Caco-2 (cell line): ENCODE data around the gene NUP98. TPM values are rescaled to one million over a fixed set of nuclear protein-coding genes. Genes with fewer than 3 reads are reported as not detected.
"Not testable (repeated sequence)": the region's sequence is repeated elsewhere in the genome, so short reads cannot be mapped to it uniquely, and the experiment has no call there.

ENCODE experiments used
- BruUV-seq: library from RNA; stranded (reverse); fragments of 400-500 nt; replicated peaks from 2 replicates; lab custom pipeline; 2021; lab: Mats Ljungman, UMichigan
- CTCF ChIA-PET: fragments of 300-600 bp; sonication (Branson Sonifier 250); formaldehyde crosslinking; loops from one replicate; lab custom pipeline; 2022; ENCODE audit warnings: antibody characterized with exemption; lab: Charles Lee
- POLR2A ChIA-PET: fragments of 300-600 bp; sonication (Branson Sonifier 250); formaldehyde crosslinking; loops from one replicate; lab custom pipeline; 2022; ENCODE audit warnings: antibody characterized with exemption; lab: Charles Lee
- DNase-seq, 2 experiments: peaks; one replicate each; pipeline versions ENCODE4 v3.0.0 to v3.0.0-alpha.2; 2020 to 2022
- H3K27me3 ChIP-seq: replicated peaks from 2 replicates; pipeline ENCODE4 v1.6.0; 2011; ENCODE audit warnings: low read length; ENCODE audit not compliant: control insufficient read depth, insufficient read depth
- H3K36me3 ChIP-seq: 2 replicates; pipeline ENCODE4 v1.5.1; 2011; ENCODE audit warnings: low read length; ENCODE audit not compliant: control insufficient read depth, insufficient read depth
- H3K4me1 ChIP-seq: fragments of 250-450 bp; sonication (Bioruptor Pico); 2 replicates; pipeline ENCODE4 v1.5.1; 2020; ENCODE audit warnings: mild to moderate bottlenecking
- H3K4me3 ChIP-seq: 2 replicates; pipeline ENCODE4 v1.5.1; 2011; ENCODE audit warnings: low read depth, mild to moderate bottlenecking, control low read depth, low read length
- H3K9me3 ChIP-seq: fragments of 250-450 bp; sonication (Bioruptor Pico); 2 replicates; pipeline ENCODE4 v1.5.1; 2020; ENCODE audit warnings: mild to moderate bottlenecking, moderate library complexity
- H3K27ac Mint-ChIP-seq: one replicate; pipeline ENCODE4 v1.8.0; 2022; ENCODE audit warnings: mixed read lengths; ENCODE audit not compliant: unreplicated experiment
- H3K27me3 Mint-ChIP-seq: one replicate; pipeline ENCODE4 v1.8.0; 2022; ENCODE audit warnings: mixed read lengths; ENCODE audit not compliant: insufficient read depth, unreplicated experiment
- H3K36me3 Mint-ChIP-seq: one replicate; pipeline ENCODE4 v1.8.0; 2022; ENCODE audit warnings: mild to moderate bottlenecking, mixed read lengths; ENCODE audit not compliant: insufficient read depth, unreplicated experiment
- H3K4me1 Mint-ChIP-seq: one replicate; pipeline ENCODE4 v1.8.0; 2022; ENCODE audit warnings: low read depth, mixed read lengths; ENCODE audit not compliant: unreplicated experiment
- H3K4me3 Mint-ChIP-seq: one replicate; pipeline ENCODE4 v1.8.0; 2022; ENCODE audit warnings: mild to moderate bottlenecking, moderate library complexity, mixed read lengths; ENCODE audit not compliant: unreplicated experiment
- H3K9me3 Mint-ChIP-seq: one replicate; pipeline ENCODE4 v1.8.0; 2022; ENCODE audit warnings: mixed read lengths; ENCODE audit not compliant: unreplicated experiment
- CTCF ChIP-seq, 2 experiments: fragments of 200-600 bp in 1 of 2; IDR thresholded peaks; 1 replicate in 1 of 2; 2 replicates in 1 of 2; pipeline versions ENCODE4 v1.5.1 to v1.8.0; 2011 to 2022; ENCODE audit warnings: antibody characterized with exemption in 1 of 2, control low read depth in 1 of 2, inconsistent platforms in 1 of 2, low read depth in 1 of 2, low read length in 1 of 2, mild to moderate bottlenecking in 1 of 2, moderate library complexity in 1 of 2; ENCODE audit not compliant: insufficient read depth in 1 of 2, severe bottlenecking in 1 of 2, unreplicated experiment in 1 of 2
- intact Hi-C: fragments of 100-400 bp; cut with micrococcal nuclease; formaldehyde crosslinking; loops from one replicate; pipeline ENCODE4 v1.10.0; 2022; ENCODE audit not compliant: unreplicated experiment
- total RNA-seq: library from RNA; stranded (reverse); gene quantifications from 2 replicates; pipeline ENCODE4 v1.2.3, GENCODE V29; 2022

The NUP98 gene
- total RNA-seq, 1 experiment from 2014 or later: 146 TPM

- Mint-ChIP-seq H3K4me1 (no peaks in the 10 kb centered on the region), H3K27ac (no peak overlapping the region), H3K36me3 (peaks cover 3% of the 10 kb centered on the region), H3K27me3 (peaks cover 8% of the 10 kb centered on the region), H3K4me3 (no peak overlapping the region), H3K9me3 (no peaks in the 10 kb centered on the region)
- H3K9me3 ChIP-seq: 0 out of 2 replicates have a peak, but pooled peaks cover 2% of the 10 kb centered on the region
- BruUV-seq: no TSS peak
- TF ChIP-seq CTCF (IDR thresholded peaks at IDR 0.05; ENCODE audit: insufficient read depth in 1 of 2, low read depth in 1 of 2, low read length in 1 of 2, severe bottlenecking in 1 of 2, unreplicated experiment in 1 of 2): no peak
- no peaks in the 10 kb centered on the region for H3K36me3 ChIP-seq
- no peak overlapping the region for H3K4me3 ChIP-seq
- intact Hi-C loops: no loop called here
- CTCF ChIA-PET: no interaction called here
- DNase-seq: no peak
- H3K27me3 ChIP-seq: no peaks in the 10 kb centered on the region
- POLR2A ChIA-PET: interaction anchor here (0.6 kb wide), 1 partner anchor 277 kb away, joined by 5 read pairs; no protein-coding TSS in a partner anchor
- no peaks in the 10 kb centered on the region for H3K4me1 ChIP-seq
These were observed 141.8 kb downstream of the NUP98 start for GRCh38 chr11:3655547-3655946.

GRCh38 chr11:3652514-3652913 is 144.8 kb downstream of the NUP98 start:
- H3K27me3 Mint-ChIP-seq: peaks cover 24% of the 10 kb centered on the region
- DNase-seq, H3K27ac Mint-ChIP-seq, intact Hi-C loops, POLR2A ChIA-PET, H3K9me3 Mint-ChIP-seq, CTCF ChIA-PET, H3K4me1 ChIP-seq, H3K36me3 Mint-ChIP-seq, BruUV-seq, H3K36me3 ChIP-seq, H3K4me3 ChIP-seq, H3K9me3 ChIP-seq, H3K4me3 Mint-ChIP-seq, H3K4me1 Mint-ChIP-seq, H3K27me3 ChIP-seq: not testable (repeated sequence)

DNA sequence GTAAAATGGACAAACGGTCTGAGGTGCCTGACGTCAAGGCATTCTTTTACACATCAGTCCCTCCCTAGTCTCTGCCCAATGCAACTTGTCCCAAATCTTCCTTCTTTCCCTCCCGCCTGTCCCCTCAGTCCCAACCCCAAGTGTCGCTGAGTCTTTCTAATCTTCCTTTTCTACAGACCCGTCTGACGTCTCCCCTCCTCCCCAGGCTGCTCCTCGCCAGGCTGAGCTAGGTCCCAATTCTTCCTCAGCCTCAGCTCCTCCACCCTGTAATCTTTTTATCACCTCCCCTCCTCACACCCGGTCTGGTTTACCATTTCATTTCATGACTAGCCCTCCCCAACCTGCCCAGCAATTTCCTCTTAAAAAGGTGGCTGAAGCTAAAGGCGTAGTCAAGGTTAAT is 148.0 kb downstream of the NUP98 start:
- H3K9me3 ChIP-seq, H3K27ac Mint-ChIP-seq, intact Hi-C loops, H3K36me3 ChIP-seq, H3K4me3 Mint-ChIP-seq, BruUV-seq, DNase-seq, H3K4me1 Mint-ChIP-seq, H3K4me1 ChIP-seq, H3K36me3 Mint-ChIP-seq, H3K27me3 ChIP-seq, H3K4me3 ChIP-seq, CTCF ChIA-PET, POLR2A ChIA-PET, H3K9me3 Mint-ChIP-seq: not testable (repeated sequence)
- peaks cover 24% of the 10 kb centered on the region for H3K27me3 Mint-ChIP-seq

GRCh38 chr11:3648843-3649242 is 148.5 kb downstream of the NUP98 start:
- H3K9me3 Mint-ChIP-seq, H3K4me3 Mint-ChIP-seq, BruUV-seq, H3K4me1 Mint-ChIP-seq, H3K9me3 ChIP-seq, H3K27ac Mint-ChIP-seq, DNase-seq, H3K36me3 ChIP-seq, POLR2A ChIA-PET, H3K4me1 ChIP-seq, H3K36me3 Mint-ChIP-seq, CTCF ChIA-PET, H3K27me3 ChIP-seq, intact Hi-C loops, H3K4me3 ChIP-seq: not testable (repeated sequence)
- peaks cover 24% of the 10 kb centered on the region for H3K27me3 Mint-ChIP-seq
